ENCODE measurements around the gene FEM1B. TPM values are rescaled to one million over a fixed set of nuclear protein-coding genes. Genes with fewer than 3 reads are reported as not detected.

The FEM1B gene
- total RNA-seq, 1 experiment from 2014 or later, result 47.3 TPM

DNA sequence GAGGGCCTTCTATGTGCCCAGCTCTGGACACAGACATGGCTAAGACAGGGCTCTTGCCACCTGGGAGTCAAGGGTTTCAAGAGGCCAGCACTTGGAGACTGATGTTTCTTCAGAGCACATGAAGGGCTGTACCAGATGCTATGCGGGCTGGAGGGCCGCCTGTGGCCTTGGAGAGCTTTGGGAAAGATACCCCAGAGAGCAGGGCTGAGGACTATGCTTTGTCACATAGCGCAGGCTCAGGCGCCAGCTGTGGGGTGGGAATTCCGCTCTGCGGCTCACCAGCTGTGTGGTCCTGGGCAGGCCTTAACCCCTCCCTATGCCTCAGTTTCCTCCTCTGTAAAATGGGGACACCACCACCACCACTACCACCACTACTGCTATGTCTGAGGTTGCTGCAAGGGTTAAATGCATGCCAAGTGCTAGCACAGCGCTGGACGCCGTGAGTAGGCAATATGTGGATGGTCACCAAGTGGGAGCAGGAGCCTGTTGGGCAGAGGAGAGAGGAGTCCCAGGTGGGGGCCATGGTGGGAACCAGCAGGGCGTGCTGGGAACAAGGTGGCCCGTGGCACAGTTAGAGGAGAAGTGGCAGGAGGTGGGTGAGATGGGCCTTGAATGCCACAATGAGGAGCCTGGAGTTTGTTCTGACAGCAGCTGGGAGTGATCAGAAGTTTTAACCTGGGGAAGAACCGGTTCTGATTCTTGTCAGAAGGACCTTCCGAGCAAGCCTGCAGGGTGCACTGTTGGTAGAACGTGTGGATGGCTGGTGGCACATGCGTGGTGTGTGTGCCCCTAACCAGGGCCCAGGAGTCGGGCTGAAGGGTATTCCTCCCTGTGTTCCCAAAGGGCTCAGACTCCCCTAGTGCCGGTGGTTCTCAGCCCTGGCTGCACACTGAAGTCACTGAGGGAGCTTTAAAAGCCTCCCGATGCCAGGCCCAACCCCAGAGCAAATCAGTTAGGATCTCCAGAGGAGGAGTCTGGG is 41.7 kb downstream of the FEM1B start:
- no peak for DNase-seq (ENCODE audit: low spot score)
- H3K27ac ChIP-seq (ENCODE audit: low read depth, low read length, poor library complexity, severe bottlenecking), result no peak overlapping the region
- H3K27me3 ChIP-seq (replicated peaks; ENCODE audit: insufficient read depth, low read depth, low read length, poor library complexity), result no peaks in the 10 kb centered on the region
- CTCF ChIA-PET, result no interaction called here
- no peak for TF ChIP-seq EZH2 (IDR thresholded peaks at IDR 0.05; ENCODE audit: borderline replicate concordance, low read depth, low read length, poor library complexity, severe bottlenecking)
- TF ChIP-seq, protein P1, sequence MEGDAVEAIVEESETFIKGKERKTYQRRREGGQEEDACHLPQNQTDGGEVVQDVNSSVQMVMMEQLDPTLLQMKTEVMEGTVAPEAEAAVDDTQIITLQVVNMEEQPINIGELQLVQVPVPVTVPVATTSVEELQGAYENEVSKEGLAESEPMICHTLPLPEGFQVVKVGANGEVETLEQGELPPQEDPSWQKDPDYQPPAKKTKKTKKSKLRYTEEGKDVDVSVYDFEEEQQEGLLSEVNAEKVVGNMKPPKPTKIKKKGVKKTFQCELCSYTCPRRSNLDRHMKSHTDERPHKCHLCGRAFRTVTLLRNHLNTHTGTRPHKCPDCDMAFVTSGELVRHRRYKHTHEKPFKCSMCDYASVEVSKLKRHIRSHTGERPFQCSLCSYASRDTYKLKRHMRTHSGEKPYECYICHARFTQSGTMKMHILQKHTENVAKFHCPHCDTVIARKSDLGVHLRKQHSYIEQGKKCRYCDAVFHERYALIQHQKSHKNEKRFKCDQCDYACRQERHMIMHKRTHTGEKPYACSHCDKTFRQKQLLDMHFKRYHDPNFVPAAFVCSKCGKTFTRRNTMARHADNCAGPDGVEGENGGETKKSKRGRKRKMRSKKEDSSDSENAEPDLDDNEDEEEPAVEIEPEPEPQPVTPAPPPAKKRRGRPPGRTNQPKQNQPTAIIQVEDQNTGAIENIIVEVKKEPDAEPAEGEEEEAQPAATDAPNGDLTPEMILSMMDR (conservative IDR thresholded peaks at IDR 0.05; ENCODE audit: low read depth, low read length), result no peak
- H3K9me3 ChIP-seq (ENCODE audit: low read depth, low read length, poor library complexity, severe bottlenecking), result no peaks in the 10 kb centered on the region
- H3K4me1 ChIP-seq (ENCODE audit: insufficient read depth, low read length, poor library complexity, severe bottlenecking), result no peaks in the 10 kb centered on the region
- POLR2A ChIA-PET (ENCODE audit: low non-redundant PET), result no interaction called here
- intact Hi-C loops (cut with micrococcal nuclease; ENCODE audit: unreplicated experiment), result no loop called here
- no peak overlapping the region for H3K4me3 ChIP-seq (ENCODE audit: low read depth, low read length, poor library complexity, severe bottlenecking)
- BruUV-seq (replicated peaks), result no TSS peak
- no peaks in the 10 kb centered on the region for H3K36me3 ChIP-seq (ENCODE audit: insufficient read depth, low read length, poor library complexity, severe bottlenecking)

DNA sequence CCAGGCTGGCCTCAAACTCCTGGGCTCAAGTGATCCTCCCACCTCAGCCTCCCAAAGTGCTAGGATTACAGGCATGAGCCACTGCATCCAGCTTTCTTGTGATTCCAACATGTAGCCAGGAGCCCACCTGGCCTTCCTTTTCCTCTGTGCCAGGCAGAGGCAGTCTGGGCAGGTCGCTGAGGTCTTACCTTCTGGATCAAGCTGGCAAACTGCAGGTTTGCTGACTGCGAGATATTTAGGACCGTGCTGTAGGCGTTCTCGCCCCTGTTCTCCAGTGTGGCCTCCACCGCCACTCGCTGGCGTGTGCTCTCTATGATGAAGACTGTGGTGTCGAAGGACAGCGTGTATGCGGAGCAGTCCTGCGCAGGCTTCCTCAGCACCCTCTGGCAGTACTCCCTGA is 42.5 kb downstream of the FEM1B start:
- CTCF ChIA-PET, result no interaction called here
- Histone ChIP-seq H3K36me3 (ENCODE audit: insufficient read depth, low read length, poor library complexity, severe bottlenecking) (no peaks in the 10 kb centered on the region), H3K4me1 (ENCODE audit: insufficient read depth, low read length, poor library complexity, severe bottlenecking) (no peaks in the 10 kb centered on the region), H3K4me3 (ENCODE audit: low read depth, low read length, poor library complexity, severe bottlenecking) (no peak overlapping the region), H3K9me3 (ENCODE audit: low read depth, low read length, poor library complexity, severe bottlenecking) (no peaks in the 10 kb centered on the region), H3K27me3 (replicated peaks; ENCODE audit: insufficient read depth, low read depth, low read length, poor library complexity) (no peaks in the 10 kb centered on the region), H3K27ac (ENCODE audit: low read depth, low read length, poor library complexity, severe bottlenecking) (no peak overlapping the region)
- no peak for DNase-seq (ENCODE audit: low spot score)
- TF ChIP-seq EZH2 (IDR thresholded peaks at IDR 0.05; ENCODE audit: borderline replicate concordance, low read depth, low read length, poor library complexity, severe bottlenecking), result no peak
- TF ChIP-seq, protein P1 (conservative IDR thresholded peaks at IDR 0.05; ENCODE audit: low read depth, low read length), result no peak
- intact Hi-C loops (cut with micrococcal nuclease; ENCODE audit: unreplicated experiment), result no loop called here
- POLR2A ChIA-PET (ENCODE audit: low non-redundant PET), result no interaction called here
- no TSS peak for BruUV-seq (replicated peaks)

DNA sequence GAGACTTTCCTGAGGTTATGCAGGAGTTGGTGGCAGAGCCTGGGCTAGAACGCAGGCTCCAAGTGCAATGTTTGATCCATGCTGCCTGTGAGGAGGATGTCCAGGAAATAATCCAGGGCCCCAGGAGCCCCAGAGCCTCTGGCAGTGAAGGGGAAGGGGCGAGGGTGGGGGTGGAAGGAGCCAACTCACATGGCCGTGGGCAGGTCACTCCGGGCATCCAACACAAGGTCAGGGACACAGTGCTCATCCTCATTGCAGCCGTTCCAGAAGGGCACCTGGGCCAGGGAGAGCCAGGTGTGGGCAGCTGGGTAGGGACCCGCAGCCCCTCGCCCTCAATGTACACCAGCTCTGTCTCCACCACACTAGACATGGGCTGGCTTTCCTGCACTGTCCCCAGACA is 43.7 kb downstream of the FEM1B start:
- no peak for TF ChIP-seq EZH2 (IDR thresholded peaks at IDR 0.05; ENCODE audit: borderline replicate concordance, low read depth, low read length, poor library complexity, severe bottlenecking)
- TF ChIP-seq, protein P1 (conservative IDR thresholded peaks at IDR 0.05; ENCODE audit: low read depth, low read length), result no peak
- H3K36me3 ChIP-seq (ENCODE audit: insufficient read depth, low read length, poor library complexity, severe bottlenecking), result no peaks in the 10 kb centered on the region
- no peaks in the 10 kb centered on the region for H3K27me3 ChIP-seq (replicated peaks; ENCODE audit: insufficient read depth, low read depth, low read length, poor library complexity)
- ChIA-PET POLR2A (ENCODE audit: low non-redundant PET) (no interaction called here), CTCF (no interaction called here)
- intact Hi-C loops (cut with micrococcal nuclease; ENCODE audit: unreplicated experiment), result no loop called here
- no peak for DNase-seq (ENCODE audit: low spot score)
- H3K4me3 ChIP-seq (ENCODE audit: low read depth, low read length, poor library complexity, severe bottlenecking), result no peak overlapping the region
- H3K4me1 ChIP-seq (ENCODE audit: insufficient read depth, low read length, poor library complexity, severe bottlenecking), result no peaks in the 10 kb centered on the region
- BruUV-seq (replicated peaks), result no TSS peak
- H3K9me3 ChIP-seq (ENCODE audit: low read depth, low read length, poor library complexity, severe bottlenecking), result no peaks in the 10 kb centered on the region
- H3K27ac ChIP-seq (ENCODE audit: low read depth, low read length, poor library complexity, severe bottlenecking), result no peak overlapping the region

Data from A673 (cell line).